ENCODE results near the gene ZBTB32. TPM values are rescaled to one million over a fixed set of nuclear protein-coding genes. Genes with fewer than 3 reads are reported as not detected.
A peak's percentile ranks its signal among the peaks of the same experiment; 100 is the strongest.
"Not testable (repeated sequence)": the region's sequence is repeated elsewhere in the genome, so short reads cannot be mapped to it uniquely, and the experiment has no call there.

Gene ZBTB32
- total RNA-seq, 2 donors from 2014 or later, result 181 to 198 TPM

DNA sequence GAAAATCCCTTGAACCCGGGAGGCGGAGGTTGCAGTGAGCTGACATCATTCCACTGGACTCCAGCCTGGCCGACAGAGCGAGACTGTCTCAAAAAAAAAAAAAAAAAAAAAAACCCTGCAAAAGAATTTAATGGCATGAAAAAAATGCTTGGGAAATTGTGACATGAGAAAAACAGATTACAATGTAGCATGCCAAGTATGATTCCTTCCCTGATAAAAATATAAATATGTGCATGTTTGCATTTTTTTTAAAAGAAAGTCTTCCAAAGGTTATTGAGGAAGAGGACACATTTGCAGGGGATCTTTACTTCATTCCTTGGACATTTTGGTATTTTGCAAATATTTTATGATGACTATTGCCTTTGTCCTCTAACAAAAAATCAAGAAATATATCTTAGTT lies 14.5 kb upstream of the ZBTB32 start:
- DNase-seq (ENCODE audit: low spot score in 2 of 2) (no peak), ATAC-seq (no peak)
- H3K27ac Mint-ChIP-seq, result no peak overlapping the region
- no peaks in the 10 kb centered on the region for H3K9me3 Mint-ChIP-seq
- no peaks in the 10 kb centered on the region for H3K36me3 Mint-ChIP-seq

GRCh38 chr19:35691106-35691505 lies 13.3 kb upstream of the ZBTB32 start:
- ATAC-seq; H3K36me3 Mint-ChIP-seq; H3K27ac Mint-ChIP-seq; DNase-seq (ENCODE audit: low spot score in 2 of 2); H3K9me3 Mint-ChIP-seq: not testable (repeated sequence)

DNA sequence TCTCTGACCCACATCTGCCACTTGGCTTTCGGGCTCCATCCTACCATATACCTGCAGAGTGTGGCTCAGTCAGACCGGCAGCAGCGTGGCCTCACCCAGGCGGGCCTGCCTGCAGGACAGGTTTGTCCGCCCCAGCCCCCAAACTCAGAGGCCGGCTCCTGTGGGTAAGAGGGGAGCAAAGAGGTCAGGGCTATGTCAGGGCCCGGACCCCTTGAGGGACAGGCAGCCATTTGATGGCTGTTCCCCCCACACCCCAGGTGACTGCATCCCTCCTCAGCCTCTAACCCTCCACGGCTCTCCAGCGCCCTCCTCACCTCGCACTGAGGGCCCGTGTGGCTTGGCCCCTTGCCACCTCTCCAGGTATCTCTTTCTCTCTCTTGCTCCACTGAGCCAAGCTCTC lies 12.3 kb upstream of the ZBTB32 start:
- peaks cover 0 to 7% of the 10 kb centered on the region in 2 donors for H3K36me3 Mint-ChIP-seq
- no peak for ATAC-seq
- no peak for DNase-seq (ENCODE audit: low spot score in 2 of 2)
- H3K27ac Mint-ChIP-seq, result no peak overlapping the region
- peaks cover 0 to 5% of the 10 kb centered on the region in 2 donors for H3K9me3 Mint-ChIP-seq

- Mint-ChIP-seq H3K27ac (no peak overlapping the region), H3K36me3 (peaks cover 0 to 7% of the 10 kb centered on the region in 2 donors), H3K9me3 (peaks cover 0 to 5% of the 10 kb centered on the region in 2 donors)
- DNase-seq (ENCODE audit: low spot score in 2 of 2), result no peak
- peak; percentile 5 to 25 for ATAC-seq
Measured at GRCh38 chr19:35693422-35693821, 10.9 kb upstream of the ZBTB32 start.

GRCh38 chr19:35693835-35694599 lies 10.3 kb upstream of the ZBTB32 start:
- peaks cover 0 to 7% of the 10 kb centered on the region in 2 donors for H3K36me3 Mint-ChIP-seq
- DNase-seq (ENCODE audit: low spot score in 2 of 2), result peak; percentile 90 to 96

DNA sequence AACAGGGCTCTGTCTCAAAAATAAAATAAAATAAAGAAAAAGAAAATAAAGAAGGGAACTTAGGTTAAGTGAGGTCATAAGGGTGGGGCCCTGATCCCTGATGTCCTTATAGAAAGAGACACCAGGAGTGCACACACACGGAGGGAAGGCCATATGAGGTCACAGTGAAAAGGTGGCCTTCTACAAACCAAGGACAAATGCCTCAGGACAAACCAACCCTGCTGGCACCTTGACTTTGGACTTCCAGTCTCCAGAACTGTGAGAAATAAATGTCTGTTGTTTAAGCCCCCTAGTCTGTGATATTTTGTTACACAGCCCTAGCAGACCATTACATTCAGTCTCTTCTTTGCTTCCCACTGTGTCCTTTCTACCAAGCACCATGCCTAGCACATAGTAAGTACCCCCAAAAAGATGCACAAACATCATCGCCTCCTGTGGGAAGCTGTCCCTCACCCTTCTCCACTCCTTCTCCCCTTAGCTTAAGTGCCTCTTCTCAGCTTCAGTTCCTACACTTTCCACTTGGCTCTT lies 8.4 kb upstream of the ZBTB32 start:
- H3K36me3 Mint-ChIP-seq, result peaks cover 0 to 7% of the 10 kb centered on the region in 2 donors
- peaks cover 0 to 5% of the 10 kb centered on the region in 2 donors for H3K9me3 Mint-ChIP-seq
- H3K27ac Mint-ChIP-seq, result peak overlapping the region; percentile 54 to 65
- ATAC-seq (no peak), DNase-seq (ENCODE audit: low spot score in 2 of 2) (no peak)

More at GRCh38 chr19:35693835-35694599, 10.3 kb upstream of the ZBTB32 start:
- peak overlapping the region in 1 of 2 donors; percentile 61 for H3K27ac Mint-ChIP-seq
- H3K9me3 Mint-ChIP-seq, result peaks cover 0 to 5% of the 10 kb centered on the region in 2 donors
- peak; percentile 94 to 96 for ATAC-seq

GRCh38 chr19:35696835-35697234 lies 7.5 kb upstream of the ZBTB32 start:
- ATAC-seq, result peak; percentile 78 to 84
- DNase-seq (ENCODE audit: low spot score in 2 of 2), result peak in 1 of 2 donors; percentile 46
- H3K9me3 Mint-ChIP-seq, result peaks cover 0 to 5% of the 10 kb centered on the region in 2 donors
- peaks cover 0 to 7% of the 10 kb centered on the region in 2 donors for H3K36me3 Mint-ChIP-seq
- peak overlapping the region in 1 of 2 donors; percentile 54 for H3K27ac Mint-ChIP-seq

GRCh38 chr19:35702223-35703012 lies 1.9 kb upstream of the ZBTB32 start:
- Mint-ChIP-seq H3K27ac (peak overlapping the region; percentile 73 to 99), H3K9me3 (peaks cover 0 to 3% of the 10 kb centered on the region in 2 donors), H3K36me3 (peaks cover 0 to 6% of the 10 kb centered on the region in 2 donors)
- ATAC-seq (peak; percentile 98 to 99), DNase-seq (ENCODE audit: low spot score in 2 of 2) (peak; percentile 88 to 96)

- Mint-ChIP-seq H3K36me3 (peaks cover 0 to 6% of the 10 kb centered on the region in 2 donors), H3K27ac (no peak overlapping the region), H3K9me3 (peaks cover 0 to 3% of the 10 kb centered on the region in 2 donors)
- no peak for DNase-seq (ENCODE audit: low spot score in 2 of 2)
- no peak for ATAC-seq
Measured at GRCh38 chr19:35703343-35703742, 1.0 kb upstream of the ZBTB32 start.

DNA sequence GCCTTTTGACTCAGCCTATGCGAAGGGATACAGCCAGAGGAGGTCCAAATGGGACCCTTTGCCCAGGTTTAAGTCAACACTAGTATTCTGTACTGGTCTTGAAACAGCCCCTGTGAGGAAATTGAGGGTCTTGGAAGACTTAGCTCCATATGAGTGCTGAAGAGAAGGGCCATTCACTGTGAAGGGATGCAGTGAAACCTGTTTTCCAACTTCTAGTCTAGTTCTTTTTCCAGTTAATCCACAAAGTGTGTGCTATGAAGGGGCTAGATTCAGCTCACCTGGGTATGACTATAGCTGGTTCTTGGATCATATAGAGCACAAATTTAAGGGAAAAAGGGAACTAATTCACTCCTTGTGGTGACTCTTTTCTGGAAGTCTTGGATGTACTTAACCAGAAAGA lies 4.0 kb downstream of the ZBTB32 start:
- Mint-ChIP-seq H3K36me3 (peaks cover 0 to 4% of the 10 kb centered on the region in 2 donors), H3K9me3 (peaks cover 0 to 4% of the 10 kb centered on the region in 2 donors), H3K27ac (no peak overlapping the region)
- DNase-seq (ENCODE audit: low spot score in 2 of 2) (no peak), ATAC-seq (no peak)

DNA sequence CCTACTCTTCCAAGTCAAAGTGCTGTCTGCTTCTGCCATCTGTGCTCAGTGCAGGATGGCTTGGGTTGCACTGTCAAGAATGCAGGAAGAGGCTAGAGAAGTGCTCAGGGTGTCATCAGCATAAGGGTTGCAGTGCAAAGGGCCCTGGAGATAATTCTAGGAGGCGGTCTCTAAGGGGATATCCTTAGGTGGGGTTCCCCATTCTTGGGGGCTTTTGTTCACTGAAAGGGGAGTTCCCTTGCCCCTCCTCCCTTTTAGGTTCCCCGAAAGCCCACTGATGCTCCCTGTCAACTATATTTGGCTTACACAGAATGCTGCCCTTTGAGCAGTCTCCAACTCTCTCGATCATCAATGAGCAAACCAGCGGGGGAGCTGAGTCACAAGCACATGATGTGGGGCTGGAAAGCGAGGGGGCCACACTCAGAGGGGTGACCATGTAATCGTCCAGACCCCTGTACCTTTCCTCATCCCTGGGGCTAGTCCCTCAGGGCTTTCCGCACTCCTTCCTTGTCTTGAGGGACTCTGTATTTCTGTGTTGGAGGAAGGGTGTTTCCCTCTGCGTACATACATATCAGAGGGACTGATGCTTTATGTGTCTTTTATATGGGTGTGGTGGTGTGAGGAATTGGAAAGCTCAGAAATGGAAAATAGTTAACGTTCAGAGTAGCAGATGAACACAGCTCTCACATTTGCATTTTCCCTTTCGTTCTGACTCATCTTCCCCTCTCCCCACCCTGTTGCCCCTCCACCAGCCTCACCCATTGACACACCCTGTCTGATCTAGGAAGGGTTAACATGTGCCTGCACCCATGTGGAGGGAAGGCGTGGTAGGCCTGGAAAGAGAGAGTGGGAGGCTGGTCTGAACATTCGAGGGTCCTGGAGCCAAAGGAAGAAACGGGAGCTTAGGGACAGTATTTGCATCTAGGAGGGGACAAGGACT lies 6.7 kb downstream of the ZBTB32 start:
- peak overlapping the region; percentile 93 to 98 for H3K27ac Mint-ChIP-seq
- peaks cover 24 to 31% of the 10 kb centered on the region in 2 donors for H3K36me3 Mint-ChIP-seq
- peaks cover 0 to 4% of the 10 kb centered on the region in 2 donors for H3K9me3 Mint-ChIP-seq
- peak; percentile 53 to 55 for ATAC-seq
- peak; percentile 71 to 85 for DNase-seq (ENCODE audit: low spot score in 2 of 2)

DNA sequence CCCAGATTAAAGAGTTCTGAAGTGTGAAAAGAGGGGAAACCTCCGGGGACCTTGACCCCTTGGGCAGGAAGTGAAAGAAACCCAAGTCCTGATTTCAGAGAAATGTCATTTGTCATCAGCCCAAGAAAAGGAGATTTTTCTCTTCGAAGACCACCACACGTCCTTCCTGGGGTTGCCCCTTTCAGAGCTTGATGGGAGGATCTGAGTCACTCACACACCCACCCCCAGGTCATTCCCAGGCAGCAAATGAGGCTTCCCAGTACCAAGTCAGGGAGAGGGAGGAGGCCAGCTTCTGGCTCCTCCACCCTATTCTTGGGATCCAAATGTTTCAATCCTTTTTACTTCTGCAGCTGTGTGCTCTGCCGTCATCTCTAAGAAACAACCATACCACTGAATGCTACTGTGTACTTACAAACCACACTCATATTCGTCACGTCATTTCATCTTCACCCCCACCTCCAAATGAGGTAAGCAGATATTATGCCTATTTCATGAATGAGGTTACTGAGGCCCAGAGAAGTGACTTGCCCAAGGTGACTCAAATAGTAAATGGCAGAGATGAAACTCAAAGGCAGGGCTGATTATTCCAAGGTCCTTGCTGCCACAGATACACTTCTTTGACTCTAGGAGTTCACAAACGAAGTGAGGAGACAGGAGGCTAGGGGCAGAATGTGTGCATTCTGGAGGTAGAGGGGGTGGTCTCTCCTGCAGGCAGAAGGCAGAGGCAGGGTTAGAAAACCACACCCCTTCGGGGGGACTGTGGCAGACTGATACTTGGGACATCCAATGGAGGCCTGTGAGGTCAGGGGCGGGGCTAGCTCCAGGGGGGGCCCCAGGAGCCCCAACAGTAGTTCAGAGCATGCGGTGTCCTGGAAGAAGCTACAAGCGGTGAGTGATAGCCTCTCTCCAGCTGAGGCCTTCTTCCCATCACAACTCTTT lies 8.5 kb downstream of the ZBTB32 start:
- Mint-ChIP-seq H3K36me3 (peaks cover 32 to 39% of the 10 kb centered on the region in 2 donors), H3K9me3 (peaks cover 0 to 4% of the 10 kb centered on the region in 2 donors), H3K27ac (peak overlapping the region; percentile 93 to 98)
- ATAC-seq (peak; percentile 56 to 59), DNase-seq (ENCODE audit: low spot score in 2 of 2) (peak; percentile 74 to 86)

DNA sequence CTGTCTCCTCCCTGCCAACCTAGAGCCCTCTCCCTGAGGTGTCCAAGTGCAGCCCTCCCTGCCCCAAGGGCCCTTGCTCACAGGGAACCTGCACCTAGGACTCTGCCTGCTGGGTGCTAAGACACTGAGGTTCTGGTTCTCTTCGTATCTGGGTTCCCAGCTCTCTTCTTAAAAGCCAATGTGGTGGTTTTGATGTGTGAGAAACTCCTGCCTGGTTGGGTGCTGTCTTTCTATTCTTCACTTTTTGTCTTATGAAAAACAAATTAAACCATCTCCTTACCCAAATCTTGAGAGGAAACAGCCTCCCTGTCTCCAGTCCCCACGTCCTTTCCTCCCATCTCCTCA lies 9.1 kb downstream of the ZBTB32 start:
- Mint-ChIP-seq H3K27ac (peak overlapping the region; percentile 93 to 98), H3K9me3 (peaks cover 0 to 4% of the 10 kb centered on the region in 2 donors), H3K36me3 (peaks cover 32 to 39% of the 10 kb centered on the region in 2 donors)
- ATAC-seq, result no peak
- no peak for DNase-seq (ENCODE audit: low spot score in 2 of 2)

DNA sequence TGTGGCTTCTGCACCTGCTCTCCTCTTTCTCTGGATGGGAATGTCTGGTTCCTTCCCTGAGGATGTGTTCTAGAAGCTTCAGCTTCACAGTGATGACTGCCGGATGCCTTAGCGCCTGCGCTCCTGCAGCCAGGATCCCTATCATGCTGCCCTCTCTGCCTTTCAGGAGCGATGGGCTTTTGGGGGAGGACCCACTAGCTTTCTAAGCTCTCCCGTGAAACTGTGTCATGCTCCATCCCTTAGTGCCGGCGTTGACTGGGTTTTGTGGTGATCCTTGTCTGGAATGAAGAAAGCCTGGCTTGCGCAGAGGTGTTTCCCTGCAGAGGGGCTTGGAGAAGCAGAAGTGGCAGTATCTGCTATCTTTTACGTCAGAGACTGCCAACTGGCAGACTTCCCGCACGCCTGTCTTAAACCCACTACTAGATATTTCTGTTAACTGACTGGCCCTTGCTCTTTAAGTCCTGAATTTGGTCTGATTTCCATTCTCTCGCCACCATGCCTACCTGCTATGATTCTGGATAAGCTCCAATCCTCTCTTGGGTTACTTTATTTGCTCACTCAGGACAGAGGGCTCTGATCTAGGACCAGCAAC lies 9.6 kb downstream of the ZBTB32 start:
- DNase-seq (ENCODE audit: low spot score in 2 of 2), result no peak
- ATAC-seq, result no peak

More for the DNA sequence above, 9.6 kb downstream of the ZBTB32 start:
- Mint-ChIP-seq H3K36me3 (peaks cover 32 to 39% of the 10 kb centered on the region in 2 donors), H3K9me3 (peaks cover 0 to 4% of the 10 kb centered on the region in 2 donors), H3K27ac (peak overlapping the region; percentile 93 to 98)

Data from activated naive CD4-positive, alpha-beta T cell treated with anti-CD3 and anti-CD28 coated beads, Interleukin-2, amount 50 U/mL, for 72 hours (primary cell).